ENCODE results near the gene KLRK1.
"Not testable (repeated sequence)": the region's sequence is repeated elsewhere in the genome, so short reads cannot be mapped to it uniquely, and the experiment has no call there.

DNA sequence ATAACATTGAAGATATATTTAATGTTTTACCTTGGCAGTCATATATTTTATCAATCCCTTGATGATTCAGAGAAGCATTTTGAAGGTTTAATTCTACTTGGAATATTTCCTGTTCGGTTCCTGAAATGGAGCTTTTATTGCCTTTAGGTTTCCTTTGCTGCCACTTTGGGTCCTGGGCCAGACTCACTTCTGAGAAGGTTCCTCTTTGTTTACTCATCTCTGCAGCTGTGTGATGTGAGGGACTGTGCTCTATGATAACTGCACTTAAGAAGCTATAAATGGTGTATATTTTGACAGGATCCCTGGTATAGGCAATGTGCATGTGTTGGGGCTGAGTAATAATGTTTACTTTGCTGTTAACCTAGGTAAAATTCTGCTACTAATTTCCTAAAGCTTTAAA is 30.5 kb upstream of the KLRK1 start, which contains the start of gene KLRC3:
- TF ChIP-seq, protein P1, sequence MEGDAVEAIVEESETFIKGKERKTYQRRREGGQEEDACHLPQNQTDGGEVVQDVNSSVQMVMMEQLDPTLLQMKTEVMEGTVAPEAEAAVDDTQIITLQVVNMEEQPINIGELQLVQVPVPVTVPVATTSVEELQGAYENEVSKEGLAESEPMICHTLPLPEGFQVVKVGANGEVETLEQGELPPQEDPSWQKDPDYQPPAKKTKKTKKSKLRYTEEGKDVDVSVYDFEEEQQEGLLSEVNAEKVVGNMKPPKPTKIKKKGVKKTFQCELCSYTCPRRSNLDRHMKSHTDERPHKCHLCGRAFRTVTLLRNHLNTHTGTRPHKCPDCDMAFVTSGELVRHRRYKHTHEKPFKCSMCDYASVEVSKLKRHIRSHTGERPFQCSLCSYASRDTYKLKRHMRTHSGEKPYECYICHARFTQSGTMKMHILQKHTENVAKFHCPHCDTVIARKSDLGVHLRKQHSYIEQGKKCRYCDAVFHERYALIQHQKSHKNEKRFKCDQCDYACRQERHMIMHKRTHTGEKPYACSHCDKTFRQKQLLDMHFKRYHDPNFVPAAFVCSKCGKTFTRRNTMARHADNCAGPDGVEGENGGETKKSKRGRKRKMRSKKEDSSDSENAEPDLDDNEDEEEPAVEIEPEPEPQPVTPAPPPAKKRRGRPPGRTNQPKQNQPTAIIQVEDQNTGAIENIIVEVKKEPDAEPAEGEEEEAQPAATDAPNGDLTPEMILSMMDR (IDR thresholded peaks at IDR 0.05) = not testable (repeated sequence)
- not testable (repeated sequence) for TF ChIP-seq POLR2A (IDR thresholded peaks at IDR 0.05)

Data from heart left ventricle (tissue), 13 donors.